DMS 273 treated with DMSO at 0.1 percent for 48 hours (cell line): ENCODE results near the gene CSF2.

Source experiments
- DNase-seq: peaks from one replicate; lab custom pipeline; 2025; lab: John Stamatoyannopoulos, UW

Gene CSF2

GRCh38 chr5:132073231-132074013 lies at the start of gene CSF2:
TSS of gene CSF2 (plus strand) at chr5:132073789. CDS start at chr5:132073824, 35 bp downstream.
- no peak for DNase-seq

- no peak for DNase-seq
Observed at GRCh38 chr5:132024117-132024435, 49.5 kb upstream of the CSF2 start.

DNA sequence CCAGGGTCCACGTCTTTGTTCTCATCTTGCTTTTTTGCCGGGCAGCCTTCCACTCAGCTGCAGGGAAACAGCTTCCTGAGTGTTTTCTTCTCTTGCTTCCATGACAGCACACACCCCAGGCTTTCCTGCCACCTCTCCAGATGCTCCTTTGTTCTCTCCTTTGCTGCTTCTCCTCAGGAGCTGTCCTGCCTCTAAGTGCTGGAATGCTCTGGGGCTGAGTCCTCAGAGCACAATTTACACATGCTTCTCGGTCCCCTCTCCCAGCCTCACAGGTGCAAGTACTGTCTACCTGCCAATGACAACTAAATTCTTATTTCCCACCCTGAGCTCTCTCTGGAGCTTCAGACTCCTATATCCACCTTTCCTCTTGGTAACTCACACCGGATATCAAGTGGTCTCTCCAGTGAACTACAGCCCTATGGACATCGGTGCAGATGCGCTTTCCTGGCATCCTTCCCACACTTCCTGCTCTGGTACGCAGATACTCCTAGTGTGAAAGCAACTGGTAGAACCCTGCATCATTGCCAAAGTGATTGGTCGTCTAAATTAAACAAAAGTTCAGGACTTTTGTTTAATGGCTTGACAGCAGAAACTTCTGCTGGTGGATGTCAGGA lies 48.7 kb upstream of the CSF2 start:
- no peak for DNase-seq

- DNase-seq, result no peak
Observed at GRCh38 chr5:132025403-132025971, 48.1 kb upstream of the CSF2 start.

DNA sequence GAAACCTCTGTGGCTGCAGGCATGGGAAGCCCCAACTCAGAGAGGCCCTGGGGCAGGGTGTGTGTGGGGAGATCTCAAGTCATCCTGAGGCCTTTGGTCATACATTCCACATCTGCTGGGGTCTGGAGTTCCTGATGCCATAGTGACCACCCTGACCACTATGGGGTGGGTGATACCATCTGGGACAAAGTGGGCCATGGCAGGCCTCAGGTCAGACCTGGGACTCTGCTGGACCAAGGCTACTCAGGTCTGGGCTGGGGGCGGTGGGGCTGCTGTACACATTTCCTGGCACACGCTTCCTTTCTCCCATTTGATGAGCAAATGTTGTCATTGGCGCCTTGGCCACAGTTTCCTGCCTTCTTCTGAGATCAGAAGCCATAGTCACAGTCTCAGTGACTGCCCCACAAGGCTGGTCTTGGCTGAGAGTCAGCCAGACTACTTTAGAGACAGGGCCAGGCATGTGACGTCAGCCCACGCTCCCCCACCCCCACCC lies 47.0 kb upstream of the CSF2 start:
- DNase-seq, result no peak

- DNase-seq, result no peak
Observed at GRCh38 chr5:132027027-132027426, 46.6 kb upstream of the CSF2 start.

DNA sequence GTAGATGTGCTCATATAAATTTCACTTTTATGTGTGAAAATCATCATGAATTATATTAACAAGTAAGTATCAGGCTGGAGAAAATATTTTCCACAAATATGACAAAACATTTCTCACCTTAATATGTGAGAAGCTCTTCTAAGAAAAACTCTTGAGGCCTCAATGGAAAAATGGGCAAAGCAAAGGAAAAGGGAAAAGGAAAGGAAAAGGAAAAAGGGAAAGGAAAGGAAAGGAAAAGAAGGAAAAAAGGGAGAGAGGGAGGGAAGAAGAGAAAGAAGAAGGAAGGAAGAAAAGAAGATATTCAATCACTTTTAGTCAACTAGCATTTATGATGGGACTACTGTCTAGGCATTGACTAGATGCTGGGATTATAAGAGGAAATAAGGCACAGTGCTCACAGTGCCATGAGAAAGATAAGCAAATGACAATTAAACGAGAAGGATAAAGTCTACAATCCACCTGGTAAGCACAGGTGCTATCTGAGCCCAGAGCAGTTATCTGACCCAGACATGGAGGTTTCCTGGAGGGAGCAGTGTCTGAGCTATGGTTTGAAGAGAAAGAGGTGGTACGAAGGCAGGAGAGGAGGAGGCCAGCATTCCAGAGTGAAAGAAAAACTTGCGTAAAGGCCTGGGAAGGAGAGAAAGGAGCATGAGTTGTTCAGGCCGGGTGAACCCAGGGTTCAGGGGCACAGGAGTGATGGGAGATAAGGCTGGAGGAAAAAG lies 43.8 kb upstream of the CSF2 start:
- DNase-seq, result no peak

GRCh38 chr5:132030610-132031009 lies 43.0 kb upstream of the CSF2 start:
- DNase-seq, result no peak

- DNase-seq, result no peak
Observed at GRCh38 chr5:132032196-132032595, 41.4 kb upstream of the CSF2 start.

GRCh38 chr5:132033122-132033521 lies 40.5 kb upstream of the CSF2 start:
- no peak for DNase-seq

DNA sequence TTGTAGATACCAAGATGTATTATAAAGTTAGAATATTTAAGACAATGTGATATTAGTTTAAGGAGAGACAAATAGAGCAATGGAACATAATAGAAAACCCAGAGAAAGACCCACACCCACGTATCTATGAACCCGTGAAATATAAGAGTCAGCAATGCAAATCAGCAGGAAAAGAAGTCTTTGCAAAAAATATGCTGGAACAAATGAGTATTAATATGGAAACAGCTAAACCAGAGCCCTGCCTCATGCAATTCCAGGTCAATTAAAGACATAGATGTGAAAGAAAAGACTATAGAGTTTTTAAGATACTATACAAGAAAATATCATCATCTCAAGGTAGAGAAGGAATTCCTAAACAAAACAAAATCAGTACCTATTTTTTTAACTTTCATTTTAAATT lies 36.2 kb upstream of the CSF2 start:
- DNase-seq, result no peak

GRCh38 chr5:132044207-132044606 lies 29.4 kb upstream of the CSF2 start:
- DNase-seq, result no peak

DNA sequence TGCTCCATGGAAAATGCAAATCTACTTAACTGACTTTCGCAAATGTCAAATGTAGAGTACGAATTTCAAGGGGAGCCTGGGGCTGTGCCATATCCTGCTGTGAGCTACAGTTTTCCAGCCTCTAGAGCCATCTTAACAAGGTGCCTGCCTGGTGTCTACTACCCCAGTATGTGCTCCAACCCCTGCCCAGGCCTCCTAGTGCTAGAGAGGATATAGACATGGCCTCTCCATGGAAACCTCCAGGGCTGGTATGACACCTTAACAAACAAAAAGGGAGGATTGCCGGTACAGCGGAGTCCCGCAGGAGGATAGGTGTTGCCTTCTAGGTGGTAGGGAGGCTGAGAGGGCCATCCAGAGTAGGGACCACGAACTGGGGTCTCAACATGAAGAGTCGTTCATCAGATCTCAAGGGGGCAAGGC lies 26.7 kb upstream of the CSF2 start:
- no peak for DNase-seq

GRCh38 chr5:132049093-132049492 lies 24.5 kb upstream of the CSF2 start:
- DNase-seq, result no peak

DNA sequence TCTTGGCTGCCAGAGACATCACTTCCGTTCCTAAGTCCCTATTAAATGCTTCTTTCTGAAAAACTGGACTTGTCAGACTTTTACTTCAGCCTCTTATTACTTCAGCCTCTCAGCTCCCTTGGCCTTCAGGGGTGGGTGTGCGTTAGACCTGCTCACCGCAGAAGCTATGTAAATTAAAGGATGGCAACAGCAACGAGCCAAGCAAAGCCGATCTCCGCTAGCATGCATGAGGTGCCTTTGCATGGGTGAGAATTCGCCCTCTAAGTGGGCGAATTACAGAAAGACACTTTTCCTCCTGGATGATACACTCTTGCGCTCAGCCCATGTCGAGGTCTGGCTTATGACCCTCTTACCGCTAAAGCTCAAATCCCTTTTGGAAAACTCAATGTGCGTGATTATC lies 24.0 kb upstream of the CSF2 start:
- DNase-seq, result no peak

DNA sequence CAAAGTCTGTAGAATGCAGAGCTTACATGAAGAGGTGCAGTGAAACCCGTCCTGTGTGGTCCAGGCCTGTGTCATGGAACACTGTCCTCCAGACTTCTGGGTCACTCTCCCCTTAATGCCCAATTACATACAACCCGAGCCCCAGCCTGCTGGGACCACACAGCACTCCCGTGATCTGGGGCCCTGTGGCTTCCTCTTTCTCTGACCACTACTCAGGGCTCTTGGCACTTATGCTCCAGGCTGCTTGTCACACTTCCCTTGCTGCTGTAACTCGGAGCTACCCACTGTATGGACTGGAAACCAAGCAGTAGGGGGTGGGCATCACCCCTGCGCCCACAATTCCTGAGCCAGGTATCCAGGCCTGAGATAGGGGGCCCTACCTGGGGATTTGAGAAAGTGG lies 23.5 kb upstream of the CSF2 start:
- DNase-seq, result no peak

- DNase-seq, result no peak
Observed at GRCh38 chr5:132050661-132051552, 22.7 kb upstream of the CSF2 start.

DNA sequence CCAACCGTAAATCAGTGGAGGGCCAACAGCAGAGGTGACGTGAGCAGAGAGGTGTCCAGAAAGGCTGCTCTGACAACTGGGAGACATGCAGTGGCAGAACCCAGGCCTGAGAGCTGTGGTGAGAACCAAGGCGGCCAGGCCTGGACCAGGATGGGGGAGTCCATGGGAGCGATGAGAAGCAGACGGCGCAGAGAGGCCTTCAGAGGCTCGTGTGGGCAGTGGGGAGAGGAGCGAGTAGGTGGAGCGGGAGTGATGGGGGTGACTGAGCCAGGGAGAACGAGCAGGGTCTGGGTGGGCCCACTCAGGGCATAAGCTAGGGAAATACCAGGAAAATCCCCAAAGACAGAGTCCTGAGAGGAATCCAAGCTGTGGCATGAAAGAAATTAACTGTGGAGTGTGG lies 21.1 kb upstream of the CSF2 start:
- DNase-seq, result no peak

DNA sequence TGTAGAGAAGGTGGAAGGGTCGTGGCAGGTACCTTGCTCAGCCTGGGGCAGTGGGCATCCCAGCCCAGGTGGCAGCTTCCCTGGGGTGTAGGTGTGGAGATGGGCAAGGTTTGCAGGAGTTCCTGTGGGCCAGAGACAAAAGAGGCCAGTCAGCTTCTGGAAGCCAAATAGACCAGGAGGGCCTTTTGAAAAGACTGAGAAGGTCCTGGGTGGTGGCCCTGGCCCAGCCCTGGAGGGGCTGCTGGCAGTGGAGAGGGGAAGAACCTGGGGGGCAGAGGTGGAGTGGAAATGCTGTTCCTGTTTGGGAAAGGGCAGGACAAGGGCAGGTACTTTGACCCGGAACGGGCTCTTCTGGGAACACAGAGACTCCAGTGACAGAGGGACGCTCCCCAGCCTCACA lies 20.1 kb upstream of the CSF2 start:
- DNase-seq, result no peak

DNA sequence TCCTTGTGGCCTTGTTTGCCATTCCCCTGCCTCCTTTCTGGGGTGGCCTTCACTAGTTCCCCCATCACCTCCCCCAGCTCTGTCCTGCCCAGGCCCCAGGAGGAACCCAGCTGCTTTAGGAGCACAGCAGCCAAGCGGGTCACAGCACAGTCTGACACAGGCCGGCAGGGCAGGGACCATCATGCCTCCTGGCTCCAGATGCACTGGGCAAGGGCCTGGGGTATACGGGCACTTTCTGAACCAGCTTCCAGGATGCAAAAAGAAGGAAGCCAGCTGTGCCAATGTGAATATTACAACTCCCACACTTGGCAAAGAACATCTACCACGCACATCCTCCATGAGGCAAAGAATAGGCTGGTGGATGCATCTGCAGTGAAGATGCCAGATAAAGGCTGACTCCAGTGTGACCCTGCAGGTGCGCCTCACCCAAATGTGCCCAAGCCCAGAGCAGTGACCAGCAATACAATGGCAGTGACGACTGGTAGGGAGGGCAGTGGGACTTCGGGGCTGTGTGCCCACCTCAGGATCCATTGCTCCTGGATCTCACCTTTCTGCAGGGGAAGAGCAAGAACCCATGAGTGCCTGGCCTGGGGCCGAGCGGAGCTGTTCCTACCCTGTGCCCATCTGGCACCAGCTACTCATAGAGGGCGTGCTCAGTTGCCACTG lies 19.4 kb upstream of the CSF2 start:
- DNase-seq, result no peak
